SH-SY5Y (cell line): ENCODE results near the gene DAPP1.

ENCODE experiments used
- GATA2 ChIP-seq: IDR thresholded peaks from 2 replicates; pipeline ENCODE4 v1.6.1; 2011; ENCODE audit warnings: mild to moderate bottlenecking, low read depth, low read length
- GATA3 ChIP-seq: IDR thresholded peaks from 2 replicates; pipeline ENCODE4 v1.6.1; 2011; ENCODE audit warnings: low read depth, mild to moderate bottlenecking, low read length, moderate library complexity

DNA sequence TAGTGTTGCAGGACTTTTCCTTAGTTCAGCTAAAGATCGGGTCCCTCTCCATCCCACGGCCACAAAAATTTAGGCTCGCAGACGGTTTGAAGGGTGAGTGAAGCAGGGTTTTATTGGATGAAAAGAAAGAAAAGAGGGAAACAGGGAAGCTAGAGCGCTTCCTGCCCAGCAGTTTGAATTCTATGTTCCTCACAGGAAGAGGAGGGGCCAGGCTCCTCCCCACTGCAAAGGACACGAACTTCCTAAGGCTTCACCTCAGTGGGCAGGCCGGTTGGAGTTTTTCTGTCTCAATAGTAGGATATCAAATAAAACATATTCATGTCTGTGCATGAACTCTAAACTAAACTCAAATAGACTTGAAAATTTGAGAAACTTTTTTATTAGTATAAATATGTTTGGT, 27.4 kb downstream of the DAPP1 start:
- TF ChIP-seq GATA3 (no peak), GATA2 (no peak)
